ENCODE measurements around the gene PLVAP.

Gene PLVAP

GRCh38 chr19:17333611-17334413 is 43.3 kb downstream of the PLVAP start:
- no peak overlapping the region for H2BK5ac ChIP-seq (ENCODE audit: low read length)
- no peak overlapping the region for H4K5ac ChIP-seq (ENCODE audit: low read length)
- no CpG with 5 or more reads among the region's 52 CpGs for WGBS (ENCODE audit: extremely low coverage, insufficient coverage, low lambda C conversion rate)
- no peaks in the 10 kb centered on the region for H3K27me3 ChIP-seq (ENCODE audit: insufficient read depth, low read length, poor library complexity)
- H2BK120ac ChIP-seq (ENCODE audit: low read depth, low read length) = no peak overlapping the region
- no peak overlapping the region for H4K8ac ChIP-seq (ENCODE audit: low read depth, low read length)
- peak overlapping the region; percentile 27 for H3K4me2 ChIP-seq (ENCODE audit: low read length)
- no peaks in the 10 kb centered on the region for H3K79me2 ChIP-seq (ENCODE audit: control insufficient read depth, insufficient read depth, low read length)
- H3K4me1 ChIP-seq (ENCODE audit: control insufficient read depth, low read depth, low read length) = no peaks in the 10 kb centered on the region
- no peak overlapping the region for H3K27ac ChIP-seq (ENCODE audit: low read depth, low read length)
- no peak overlapping the region for H2AK5ac ChIP-seq (ENCODE audit: low read length)
- H3K79me1 ChIP-seq (ENCODE audit: low read length) = peaks cover 2% of the 10 kb centered on the region
- no peak overlapping the region for H2BK15ac ChIP-seq (replicated peaks; ENCODE audit: low read depth)
- DNase-seq = peak; percentile 69
- H3K23ac ChIP-seq (ENCODE audit: low read length) = no peak overlapping the region
- peak overlapping the region; percentile 52 for H3K18ac ChIP-seq (ENCODE audit: low read length)
- peak overlapping the region; percentile 93 for H3K56ac ChIP-seq (ENCODE audit: low read length)
- H3K9ac ChIP-seq (ENCODE audit: low read length) = peak overlapping the region; percentile 89
- H3K4ac ChIP-seq (ENCODE audit: low read depth, low read length) = peak overlapping the region; percentile 41
- peak overlapping the region; percentile 71 for H3K4me3 ChIP-seq (ENCODE audit: low read length)
- no peaks in the 10 kb centered on the region for H3K36me3 ChIP-seq (ENCODE audit: control insufficient read depth, insufficient read depth, low read length)

- Histone ChIP-seq H4K8ac (ENCODE audit: low read depth, low read length) (no peak overlapping the region), H3K9ac (ENCODE audit: low read length) (no peak overlapping the region), H3K4me1 (ENCODE audit: control insufficient read depth, low read depth, low read length) (no peaks in the 10 kb centered on the region), H4K5ac (ENCODE audit: low read length) (no peak overlapping the region), H2AK5ac (ENCODE audit: low read length) (no peak overlapping the region), H3K18ac (ENCODE audit: low read length) (no peak overlapping the region), H3K4me2 (ENCODE audit: low read length) (no peak overlapping the region), H3K27ac (ENCODE audit: low read depth, low read length) (no peak overlapping the region), H2BK5ac (ENCODE audit: low read length) (no peak overlapping the region), H3K79me2 (ENCODE audit: control insufficient read depth, insufficient read depth, low read length) (no peaks in the 10 kb centered on the region), H3K4ac (ENCODE audit: low read depth, low read length) (no peak overlapping the region), H3K36me3 (ENCODE audit: control insufficient read depth, insufficient read depth, low read length) (no peaks in the 10 kb centered on the region), H3K79me1 (ENCODE audit: low read length) (no peaks in the 10 kb centered on the region), H3K27me3 (ENCODE audit: insufficient read depth, low read length, poor library complexity) (no peaks in the 10 kb centered on the region), H3K23ac (ENCODE audit: low read length) (no peak overlapping the region), H3K56ac (ENCODE audit: low read length) (no peak overlapping the region), H2BK120ac (ENCODE audit: low read depth, low read length) (no peak overlapping the region), H2BK15ac (replicated peaks; ENCODE audit: low read depth) (no peak overlapping the region), H3K4me3 (ENCODE audit: low read length) (no peak overlapping the region)
- peak; percentile 94 for DNase-seq
- WGBS (ENCODE audit: extremely low coverage, insufficient coverage, low lambda C conversion rate) = no CpG with 5 or more reads among the region's 45 CpGs
Measured at GRCh38 chr19:17332677-17333581, 44.2 kb downstream of the PLVAP start.

DNA sequence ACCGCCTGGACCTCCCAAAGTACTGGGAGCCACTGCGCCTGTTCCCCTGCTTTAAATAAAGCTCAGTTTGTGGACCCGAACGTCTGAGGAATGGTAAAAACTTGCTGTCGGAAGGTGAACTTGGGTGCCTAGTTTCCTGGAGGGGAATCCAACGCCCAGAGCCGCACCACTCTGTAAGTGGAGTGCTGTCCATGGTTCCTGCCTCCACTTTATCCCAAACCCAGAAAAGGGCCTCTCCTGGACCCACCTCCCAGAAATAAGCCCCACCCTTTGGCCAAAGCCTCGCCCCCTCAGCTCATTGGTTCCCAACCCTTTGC is 44.8 kb downstream of the PLVAP start:
- Histone ChIP-seq H2BK5ac (ENCODE audit: low read length) (no peak overlapping the region), H3K18ac (ENCODE audit: low read length) (no peak overlapping the region), H4K8ac (ENCODE audit: low read depth, low read length) (no peak overlapping the region), H3K79me1 (ENCODE audit: low read length) (no peaks in the 10 kb centered on the region), H2BK15ac (replicated peaks; ENCODE audit: low read depth) (no peak overlapping the region), H3K9ac (ENCODE audit: low read length) (no peak overlapping the region), H3K4me1 (ENCODE audit: control insufficient read depth, low read depth, low read length) (no peaks in the 10 kb centered on the region), H4K5ac (ENCODE audit: low read length) (no peak overlapping the region), H3K4me2 (ENCODE audit: low read length) (no peak overlapping the region), H3K27ac (ENCODE audit: low read depth, low read length) (no peak overlapping the region), H3K4ac (ENCODE audit: low read depth, low read length) (no peak overlapping the region), H3K27me3 (ENCODE audit: insufficient read depth, low read length, poor library complexity) (no peaks in the 10 kb centered on the region), H2BK120ac (ENCODE audit: low read depth, low read length) (no peak overlapping the region), H3K36me3 (ENCODE audit: control insufficient read depth, insufficient read depth, low read length) (no peaks in the 10 kb centered on the region), H3K79me2 (ENCODE audit: control insufficient read depth, insufficient read depth, low read length) (no peaks in the 10 kb centered on the region), H2AK5ac (ENCODE audit: low read length) (no peak overlapping the region), H3K4me3 (ENCODE audit: low read length) (no peak overlapping the region), H3K56ac (ENCODE audit: low read length) (no peak overlapping the region), H3K23ac (ENCODE audit: low read length) (no peak overlapping the region)
- no CpG with 5 or more reads among the region's 8 CpGs for WGBS (ENCODE audit: extremely low coverage, insufficient coverage, low lambda C conversion rate)
- no peak for DNase-seq

GRCh38 chr19:17331045-17331558 is 46.0 kb downstream of the PLVAP start:
- Histone ChIP-seq H3K9ac (ENCODE audit: low read length) (no peak overlapping the region), H3K23ac (ENCODE audit: low read length) (no peak overlapping the region), H2BK120ac (ENCODE audit: low read depth, low read length) (no peak overlapping the region), H3K4me3 (ENCODE audit: low read length) (no peak overlapping the region), H3K56ac (ENCODE audit: low read length) (no peak overlapping the region), H3K4me2 (ENCODE audit: low read length) (no peak overlapping the region), H3K79me2 (ENCODE audit: control insufficient read depth, insufficient read depth, low read length) (no peaks in the 10 kb centered on the region), H3K79me1 (ENCODE audit: low read length) (no peaks in the 10 kb centered on the region), H4K8ac (ENCODE audit: low read depth, low read length) (no peak overlapping the region), H2AK5ac (ENCODE audit: low read length) (no peak overlapping the region), H3K27me3 (ENCODE audit: insufficient read depth, low read length, poor library complexity) (no peaks in the 10 kb centered on the region), H3K27ac (ENCODE audit: low read depth, low read length) (no peak overlapping the region), H3K4me1 (ENCODE audit: control insufficient read depth, low read depth, low read length) (no peaks in the 10 kb centered on the region), H3K4ac (ENCODE audit: low read depth, low read length) (no peak overlapping the region), H4K5ac (ENCODE audit: low read length) (no peak overlapping the region), H2BK15ac (replicated peaks; ENCODE audit: low read depth) (no peak overlapping the region), H2BK5ac (ENCODE audit: low read length) (no peak overlapping the region), H3K36me3 (ENCODE audit: control insufficient read depth, insufficient read depth, low read length) (no peaks in the 10 kb centered on the region), H3K18ac (ENCODE audit: low read length) (no peak overlapping the region)
- no peak for DNase-seq
- no CpG with 5 or more reads among the region's 13 CpGs for WGBS (ENCODE audit: extremely low coverage, insufficient coverage, low lambda C conversion rate)

DNA sequence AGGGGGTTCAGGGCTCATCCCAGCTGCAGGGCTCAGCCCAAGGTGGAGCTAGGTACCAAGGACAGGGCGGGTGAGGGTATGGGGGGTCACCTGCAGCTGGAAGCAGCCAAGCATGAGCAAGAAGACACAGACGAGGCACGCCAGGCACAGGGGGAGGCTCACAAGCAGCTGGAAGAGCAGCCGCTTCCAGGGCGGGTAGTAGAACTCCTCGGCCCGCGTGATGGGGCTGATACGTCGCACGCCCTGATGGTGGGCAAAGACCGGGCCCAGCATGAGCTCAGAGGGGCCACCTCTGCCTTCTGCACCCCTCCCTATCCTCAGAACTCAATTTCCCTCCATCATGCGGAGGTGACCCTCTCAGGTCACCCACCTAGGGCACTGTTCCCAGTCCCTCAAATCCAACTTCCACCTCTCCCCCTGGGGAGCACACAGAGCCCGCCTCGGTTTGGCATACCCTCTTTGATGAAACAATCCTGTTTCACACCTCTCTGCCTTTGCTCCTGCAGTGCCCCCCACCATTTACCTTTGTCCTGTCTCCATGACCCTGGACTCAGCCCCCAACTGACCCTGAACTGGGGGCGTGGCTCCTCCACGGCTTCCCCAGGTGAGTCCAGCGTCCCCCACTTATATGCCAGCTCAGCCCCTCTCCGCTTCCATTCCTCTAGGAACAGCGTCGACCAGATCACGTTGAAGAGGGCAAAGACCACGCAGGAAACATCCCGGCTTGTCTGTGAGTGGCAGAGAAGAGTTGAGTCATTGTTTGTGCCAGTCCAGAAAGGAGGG is 46.7 kb downstream of the PLVAP start:
- Histone ChIP-seq H3K9ac (ENCODE audit: low read length) (no peak overlapping the region), H3K79me1 (ENCODE audit: low read length) (no peaks in the 10 kb centered on the region), H4K5ac (ENCODE audit: low read length) (no peak overlapping the region), H3K4me1 (ENCODE audit: control insufficient read depth, low read depth, low read length) (no peaks in the 10 kb centered on the region), H2AK5ac (ENCODE audit: low read length) (no peak overlapping the region), H3K56ac (ENCODE audit: low read length) (peak overlapping the region; percentile 7), H3K4me2 (ENCODE audit: low read length) (no peak overlapping the region), H3K36me3 (ENCODE audit: control insufficient read depth, insufficient read depth, low read length) (no peaks in the 10 kb centered on the region), H2BK120ac (ENCODE audit: low read depth, low read length) (no peak overlapping the region), H3K27me3 (ENCODE audit: insufficient read depth, low read length, poor library complexity) (no peaks in the 10 kb centered on the region), H4K8ac (ENCODE audit: low read depth, low read length) (no peak overlapping the region), H3K27ac (ENCODE audit: low read depth, low read length) (no peak overlapping the region), H2BK5ac (ENCODE audit: low read length) (no peak overlapping the region), H2BK15ac (replicated peaks; ENCODE audit: low read depth) (no peak overlapping the region), H3K18ac (ENCODE audit: low read length) (no peak overlapping the region), H3K79me2 (ENCODE audit: control insufficient read depth, insufficient read depth, low read length) (no peaks in the 10 kb centered on the region), H3K4me3 (ENCODE audit: low read length) (no peak overlapping the region), H3K23ac (ENCODE audit: low read length) (no peak overlapping the region), H3K4ac (ENCODE audit: low read depth, low read length) (no peak overlapping the region)
- DNase-seq = no peak
- no CpG with 5 or more reads among the region's 24 CpGs for WGBS (ENCODE audit: extremely low coverage, insufficient coverage, low lambda C conversion rate)
